ENCODE data around the gene OR6C1.
"Not testable (repeated sequence)": the region's sequence is repeated elsewhere in the genome, so short reads cannot be mapped to it uniquely, and the experiment has no call there.

Gene OR6C1

GRCh38 chr12:55314043-55314442 is at the start of gene OR6C1:
Gene OR6C1, plus strand, starts transcription at chr12:55314343. Its CDS starts 6,257 bp downstream, at chr12:55320600.
- no peak for DNase-seq

GRCh38 chr12:55280991-55281390 is 33.2 kb upstream of the OR6C1 start:
- DNase-seq, result no peak

- DNase-seq, result no peak
Observed at GRCh38 chr12:55289999-55290398, 24.1 kb upstream of the OR6C1 start.

GRCh38 chr12:55296469-55296868 is 17.7 kb upstream of the OR6C1 start, which contains the start of gene OR6C6:
Gene OR6C6, minus strand, starts transcription at chr12:55296569. Its CDS starts 1,337 bp downstream, at chr12:55295232.
- no peak for DNase-seq

GRCh38 chr12:55320201-55320600 is 6.1 kb downstream of the OR6C1 start:
- DNase-seq, result no peak

- not testable (repeated sequence) for DNase-seq
Observed at GRCh38 chr12:55325801-55326200, 11.7 kb downstream of the OR6C1 start.

GRCh38 chr12:55330446-55330845 is 16.3 kb downstream of the OR6C1 start, which contains the start of gene OR6C3:
Gene OR6C3, plus strand, starts transcription at chr12:55330746. Its CDS starts 955 bp downstream, at chr12:55331701.
- no peak for DNase-seq

GRCh38 chr12:55336002-55336401 is 21.9 kb downstream of the OR6C1 start:
- DNase-seq, result no peak

- not testable (repeated sequence) for DNase-seq
Observed at GRCh38 chr12:55355338-55355737, 41.2 kb downstream of the OR6C1 start.

GRCh38 chr12:55362675-55363074 is 48.5 kb downstream of the OR6C1 start, which contains the start of gene OR6C75:
Gene OR6C75, plus strand, starts transcription at chr12:55362975. Its CDS starts 2,136 bp downstream, at chr12:55365111.
- no peak for DNase-seq

GRCh38 chr12:55365086-55365485 is 50.9 kb downstream of the OR6C1 start:
- DNase-seq, result no peak
